ENCODE data around the gene XCL1.
"Not testable (repeated sequence)": the region's sequence is repeated elsewhere in the genome, so short reads cannot be mapped to it uniquely, and the experiment has no call there.

Gene XCL1

GRCh38 chr1:168567007-168567406 lies 9.4 kb upstream of the XCL1 start:
- DNase-seq (ENCODE audit: low read depth in 2 of 2, low spot score in 1 of 2) = no peak

- DNase-seq (ENCODE audit: low read depth in 2 of 2, low spot score in 1 of 2) = no peak
Observed at GRCh38 chr1:168567568-168567967, 8.8 kb upstream of the XCL1 start.

GRCh38 chr1:168568346-168568745 lies 8.1 kb upstream of the XCL1 start:
- DNase-seq (ENCODE audit: low read depth in 2 of 2, low spot score in 1 of 2) = no peak

DNA sequence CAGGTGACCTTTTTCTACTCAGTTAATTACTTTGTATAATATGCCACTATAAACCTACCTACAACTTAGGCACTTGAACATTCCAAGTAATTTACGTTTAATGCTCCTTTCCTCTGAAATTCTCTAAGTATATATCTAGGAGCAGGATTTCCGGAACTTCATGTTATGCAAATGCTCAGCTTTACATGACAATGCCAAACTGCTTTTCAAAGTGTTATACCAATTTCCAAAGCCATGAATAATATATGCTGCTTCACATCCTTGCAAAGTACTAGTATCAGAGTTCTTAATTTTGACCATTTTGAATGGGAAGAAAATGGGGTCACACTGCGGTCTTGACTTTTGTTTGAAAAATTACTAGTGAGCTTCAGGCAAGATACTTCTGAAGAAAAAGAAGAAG lies 5.8 kb upstream of the XCL1 start:
- DNase-seq (ENCODE audit: low read depth in 2 of 2, low spot score in 1 of 2) = no peak

DNA sequence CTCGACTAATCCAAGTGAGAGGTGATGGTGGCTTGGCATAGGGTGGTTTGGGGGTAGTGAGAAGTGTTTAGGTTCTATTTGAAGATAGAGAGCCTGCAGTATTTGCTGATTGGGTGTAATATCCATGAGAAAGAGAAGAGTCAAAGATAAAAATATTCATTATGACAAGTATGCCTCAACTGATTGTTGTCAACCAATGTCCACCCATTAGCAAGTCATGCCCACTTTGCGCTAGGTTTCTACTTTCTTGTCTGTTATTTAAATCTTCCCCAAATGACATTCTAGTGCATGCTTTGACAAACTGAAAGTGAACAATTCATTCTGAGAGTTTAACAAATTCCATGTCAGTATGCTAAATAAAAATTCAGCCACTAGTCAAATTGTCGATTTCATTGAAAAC lies 3.8 kb upstream of the XCL1 start:
- no peak for DNase-seq (ENCODE audit: low read depth in 2 of 2, low spot score in 1 of 2)

- DNase-seq (ENCODE audit: low read depth in 2 of 2, low spot score in 1 of 2) = not testable (repeated sequence)
Observed at GRCh38 chr1:168574234-168574633, 2.2 kb upstream of the XCL1 start.

DNA sequence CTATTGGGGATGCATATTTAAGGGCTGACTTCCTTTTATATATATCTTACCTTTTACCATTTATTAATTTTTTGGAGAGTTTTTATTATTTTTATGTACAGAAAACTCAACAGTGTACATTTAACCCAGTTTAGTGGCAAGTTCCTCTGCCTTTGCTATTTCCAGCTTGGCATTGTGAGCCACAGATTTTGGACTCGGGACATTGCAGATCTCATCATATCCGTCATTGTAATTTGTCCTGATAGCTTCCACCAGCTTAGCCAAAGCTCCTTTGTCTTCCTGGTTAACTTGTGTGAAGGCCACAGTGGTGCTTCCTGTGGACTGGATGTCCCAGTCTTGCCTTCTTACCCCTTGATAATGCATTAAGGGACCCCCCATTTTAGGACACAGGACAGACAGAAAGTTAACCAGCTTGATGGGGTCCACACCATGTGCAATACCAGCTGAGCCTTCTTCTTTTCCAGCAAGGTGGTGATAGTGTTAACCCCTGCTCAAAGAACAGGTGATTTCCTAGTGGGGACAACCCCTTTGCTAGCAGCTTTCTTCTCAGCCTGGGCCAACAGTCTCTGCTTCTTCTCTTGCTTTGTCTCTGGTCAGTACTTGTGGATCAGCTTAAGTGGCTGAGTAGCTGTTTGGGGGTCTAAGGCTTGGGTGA lies 2.3 kb downstream of the XCL1 start:
- not testable (repeated sequence) for DNase-seq (ENCODE audit: low read depth in 2 of 2, low spot score in 1 of 2)

DNA sequence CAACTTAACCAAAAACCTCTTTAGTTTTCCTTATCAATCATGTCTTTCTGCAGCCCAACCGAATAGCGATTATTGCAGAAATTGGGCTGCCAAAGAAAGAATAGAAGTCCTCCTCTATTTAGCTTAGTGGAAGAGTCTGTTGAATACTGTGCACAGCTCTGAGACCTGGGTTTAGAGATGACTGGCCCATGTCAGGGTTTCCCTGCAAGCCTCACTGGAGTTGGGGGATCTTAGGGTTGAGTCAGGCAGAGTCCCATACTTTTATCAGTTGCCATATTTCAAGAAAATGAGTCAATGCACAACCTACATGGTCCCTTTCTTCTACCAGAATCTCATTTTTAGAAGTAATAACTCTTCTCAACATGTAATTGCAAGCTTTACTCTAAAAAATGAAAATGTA lies 3.9 kb downstream of the XCL1 start:
- not testable (repeated sequence) for DNase-seq (ENCODE audit: low read depth in 2 of 2, low spot score in 1 of 2)

- DNase-seq (ENCODE audit: low read depth in 2 of 2, low spot score in 1 of 2) = not testable (repeated sequence)
Observed at GRCh38 chr1:168580991-168581390, 4.6 kb downstream of the XCL1 start.

DNA sequence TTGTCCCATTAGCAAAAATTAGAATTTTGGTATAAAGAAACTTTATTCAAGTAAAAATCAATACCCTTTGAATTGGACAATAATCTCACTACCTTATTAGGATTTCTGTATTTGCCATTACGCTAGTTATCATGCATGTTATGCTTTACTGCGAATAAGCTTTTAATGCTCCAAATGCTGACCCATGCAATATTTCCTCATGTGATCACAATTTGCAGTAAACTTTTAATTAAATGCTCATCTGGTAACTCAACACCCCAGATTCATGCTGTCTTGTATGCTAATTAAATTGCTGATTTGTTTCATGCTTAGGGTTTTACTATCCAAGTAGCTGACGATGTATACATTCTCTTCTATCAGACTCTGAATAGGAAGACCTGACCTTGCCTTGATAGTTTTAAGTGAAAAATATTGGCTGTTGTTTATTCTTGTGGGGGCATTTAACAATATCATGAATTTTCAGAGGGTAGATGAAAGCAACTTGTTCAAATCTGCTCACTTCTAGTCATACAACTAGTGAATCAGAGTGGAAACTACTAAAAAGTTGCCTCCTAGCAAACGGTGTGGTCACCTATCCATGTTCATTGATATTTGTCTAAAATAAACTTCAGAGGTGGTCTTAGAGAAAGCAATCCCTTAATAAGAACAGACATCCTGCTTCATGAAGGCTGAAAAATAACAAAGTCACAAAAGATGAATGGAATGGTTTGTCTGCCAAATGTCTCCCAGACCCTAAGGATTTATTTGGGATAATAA lies 5.6 kb downstream of the XCL1 start:
- DNase-seq (ENCODE audit: low read depth in 2 of 2, low spot score in 1 of 2) = no peak

DNA sequence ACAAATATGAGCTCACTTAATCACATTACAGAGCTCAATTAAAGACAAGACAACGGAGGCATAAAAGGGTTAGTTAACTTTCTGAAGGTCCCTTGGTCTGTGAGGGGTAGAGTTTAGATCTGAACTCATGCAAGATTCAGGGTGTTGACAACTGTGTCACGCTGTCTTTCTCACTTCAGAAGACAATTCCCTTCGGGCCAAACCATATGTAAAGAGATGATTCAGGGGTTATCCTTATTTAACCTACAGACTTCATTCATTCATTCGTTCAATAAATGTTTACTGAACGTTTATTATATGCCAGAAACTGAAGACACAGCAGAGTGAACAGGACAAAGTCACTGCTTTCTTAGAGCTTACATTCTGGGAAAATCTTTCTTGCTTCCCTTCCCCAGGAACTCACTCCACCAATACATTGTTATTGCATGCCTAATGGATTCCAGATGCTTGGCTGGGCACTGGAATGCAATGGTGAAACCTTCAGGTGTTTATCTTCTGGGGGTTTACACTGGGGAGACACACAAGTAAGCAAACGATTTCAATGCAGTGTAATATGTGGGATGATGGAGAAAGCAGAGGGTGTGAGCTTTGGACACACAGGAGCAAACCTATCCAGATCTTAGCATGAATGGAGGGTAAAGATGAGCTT lies 6.4 kb downstream of the XCL1 start:
- DNase-seq (ENCODE audit: low read depth in 2 of 2, low spot score in 1 of 2) = no peak

GRCh38 chr1:168583571-168583970 lies 7.2 kb downstream of the XCL1 start:
- no peak for DNase-seq (ENCODE audit: low read depth in 2 of 2, low spot score in 1 of 2)

DNA sequence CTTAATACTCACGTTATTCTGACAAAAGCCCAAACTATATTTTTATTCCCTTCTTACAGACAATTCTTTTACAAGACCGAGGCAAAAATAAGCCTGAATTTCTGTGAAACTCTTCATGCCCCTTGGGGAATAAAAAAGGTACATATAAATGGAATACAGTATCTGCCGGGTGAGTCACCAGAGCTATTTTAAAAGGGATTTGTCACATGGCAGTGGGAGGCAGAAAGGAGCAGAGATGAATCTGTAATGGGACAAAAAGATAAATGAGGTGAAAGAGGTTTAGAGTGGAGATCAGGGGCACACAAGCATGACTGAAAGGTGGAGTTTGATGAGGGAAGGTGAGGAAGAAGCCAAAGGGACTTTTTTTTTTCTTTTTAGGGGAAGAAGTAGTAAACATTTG lies 8.8 kb downstream of the XCL1 start:
- DNase-seq (ENCODE audit: low read depth in 2 of 2, low spot score in 1 of 2) = no peak

DNA sequence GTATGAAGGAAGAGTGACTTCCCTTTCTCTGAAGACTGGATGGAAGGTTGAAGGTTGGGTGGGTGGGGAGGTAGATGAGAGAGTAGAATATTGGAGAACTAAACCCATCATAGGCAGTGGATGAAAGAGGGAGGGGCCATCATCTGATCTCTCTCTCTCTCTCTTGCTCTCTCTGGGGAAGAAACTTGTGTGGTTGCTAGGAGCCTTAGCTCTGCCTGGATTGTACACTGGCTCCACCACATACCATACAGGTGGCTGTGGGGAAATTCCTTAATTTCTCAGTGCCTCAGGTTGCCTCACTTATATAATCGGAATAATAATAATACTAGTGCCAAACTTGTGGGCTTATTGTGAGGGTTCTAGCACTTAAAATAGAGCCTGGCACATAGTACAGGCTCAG lies 9.5 kb downstream of the XCL1 start:
- no peak for DNase-seq (ENCODE audit: low read depth in 2 of 2, low spot score in 1 of 2)

- no peak for DNase-seq (ENCODE audit: low read depth in 2 of 2, low spot score in 1 of 2)
Observed at GRCh38 chr1:168589167-168589566, 12.8 kb downstream of the XCL1 start.

DNA sequence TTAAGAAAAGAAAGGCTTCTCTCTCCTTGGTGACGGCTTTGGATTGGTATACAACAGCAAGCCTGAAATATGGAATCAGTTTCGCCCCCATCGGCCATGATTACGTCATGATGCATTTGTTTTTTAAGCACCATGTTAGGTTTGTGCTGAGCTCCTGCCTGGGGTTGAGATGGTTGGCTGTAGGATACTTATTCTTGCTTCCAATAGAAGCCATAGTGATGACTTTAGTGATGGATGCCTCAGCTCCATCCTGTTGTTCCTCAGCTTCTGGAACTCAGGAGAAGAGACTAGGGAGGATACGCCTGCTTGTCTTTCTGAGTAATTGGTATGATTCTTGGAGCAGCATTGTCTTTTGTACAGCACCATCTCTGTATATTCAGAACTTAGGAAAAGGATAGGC lies 14.7 kb downstream of the XCL1 start:
- no peak for DNase-seq (ENCODE audit: low read depth in 2 of 2, low spot score in 1 of 2)

DNA sequence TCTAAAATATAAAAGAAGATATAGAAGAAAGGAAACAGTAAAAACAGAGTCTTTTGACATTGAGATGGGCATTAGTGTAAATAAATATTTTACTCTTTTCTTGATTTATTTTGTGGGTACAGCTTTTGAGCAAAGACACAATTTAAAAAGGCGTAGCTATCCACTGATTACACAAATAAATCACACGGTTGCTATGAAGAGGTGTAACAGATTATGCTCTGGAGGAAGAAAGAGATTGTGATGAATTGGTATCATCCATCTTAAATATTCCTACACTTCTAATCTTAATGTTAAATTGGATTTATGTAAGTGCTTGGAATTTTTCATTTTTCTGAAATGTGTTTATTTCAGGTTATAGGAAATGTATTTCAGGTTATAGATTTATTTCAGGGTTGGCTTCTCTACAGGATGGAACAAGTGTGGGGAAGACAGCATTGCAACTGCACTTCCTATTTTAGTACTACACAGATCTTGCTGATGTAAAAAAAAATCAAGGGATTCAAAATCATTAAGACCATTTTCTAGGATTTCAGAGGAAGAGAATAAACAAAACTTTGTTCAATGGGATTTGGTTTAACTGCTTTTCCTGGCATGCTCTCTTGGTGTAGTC lies 15.3 kb downstream of the XCL1 start:
- no peak for DNase-seq (ENCODE audit: low read depth in 2 of 2, low spot score in 1 of 2)

GRCh38 chr1:168595403-168595802 lies 19.0 kb downstream of the XCL1 start:
- DNase-seq (ENCODE audit: low read depth in 2 of 2, low spot score in 1 of 2) = not testable (repeated sequence)

GRCh38 chr1:168598125-168598524 lies 21.7 kb downstream of the XCL1 start:
- DNase-seq (ENCODE audit: low read depth in 2 of 2, low spot score in 1 of 2) = no peak

GRCh38 chr1:168598892-168599291 lies 22.5 kb downstream of the XCL1 start:
- DNase-seq (ENCODE audit: low read depth in 2 of 2, low spot score in 1 of 2) = no peak

DNA sequence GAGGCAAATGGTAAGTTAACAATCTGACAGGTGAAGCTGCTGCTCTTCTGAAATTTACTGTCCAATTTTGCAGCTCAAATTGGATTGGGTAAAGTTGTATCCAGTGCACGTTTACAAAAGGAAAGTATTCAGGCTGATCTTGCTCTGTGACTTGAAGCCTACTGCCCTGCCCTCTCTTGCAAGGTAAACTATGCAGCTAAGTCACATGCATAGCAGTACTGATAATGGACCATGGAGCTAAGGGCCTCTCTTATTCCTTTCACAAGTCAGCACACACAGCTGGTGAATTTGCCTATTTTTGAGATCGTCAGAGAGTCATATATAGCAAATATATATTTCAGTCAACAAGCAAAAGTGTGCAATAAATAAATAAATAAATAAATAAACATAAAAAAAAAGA lies 23.2 kb downstream of the XCL1 start:
- DNase-seq (ENCODE audit: low read depth in 2 of 2, low spot score in 1 of 2) = no peak

DNA sequence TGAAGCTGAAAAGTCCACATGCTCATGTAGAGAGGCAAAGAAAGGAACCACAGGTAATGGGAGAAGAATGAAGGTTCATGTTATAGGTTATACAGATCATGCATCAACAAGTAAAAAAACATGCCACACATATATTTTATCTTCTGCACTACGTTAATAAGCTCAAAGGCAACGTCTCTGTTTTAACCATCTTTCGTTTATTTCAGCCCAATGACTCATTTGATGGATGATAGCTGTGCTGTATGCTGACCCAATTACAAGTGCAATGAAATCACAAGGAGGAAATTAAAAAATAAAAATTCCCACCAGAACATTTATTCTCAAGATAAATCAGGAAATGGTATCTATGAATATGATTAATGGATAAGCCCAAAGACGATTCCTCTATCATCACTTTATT lies 24.6 kb downstream of the XCL1 start:
- no peak for DNase-seq (ENCODE audit: low read depth in 2 of 2, low spot score in 1 of 2)

Measured in stimulated activated CD8-positive, alpha-beta memory T cell treated with anti-CD3 and anti-CD28 coated beads, Interleukin-4, amount 100 ng/mL, for 4 hours (primary cell).